ENCODE measurements around the gene MRPL22.

DNA sequence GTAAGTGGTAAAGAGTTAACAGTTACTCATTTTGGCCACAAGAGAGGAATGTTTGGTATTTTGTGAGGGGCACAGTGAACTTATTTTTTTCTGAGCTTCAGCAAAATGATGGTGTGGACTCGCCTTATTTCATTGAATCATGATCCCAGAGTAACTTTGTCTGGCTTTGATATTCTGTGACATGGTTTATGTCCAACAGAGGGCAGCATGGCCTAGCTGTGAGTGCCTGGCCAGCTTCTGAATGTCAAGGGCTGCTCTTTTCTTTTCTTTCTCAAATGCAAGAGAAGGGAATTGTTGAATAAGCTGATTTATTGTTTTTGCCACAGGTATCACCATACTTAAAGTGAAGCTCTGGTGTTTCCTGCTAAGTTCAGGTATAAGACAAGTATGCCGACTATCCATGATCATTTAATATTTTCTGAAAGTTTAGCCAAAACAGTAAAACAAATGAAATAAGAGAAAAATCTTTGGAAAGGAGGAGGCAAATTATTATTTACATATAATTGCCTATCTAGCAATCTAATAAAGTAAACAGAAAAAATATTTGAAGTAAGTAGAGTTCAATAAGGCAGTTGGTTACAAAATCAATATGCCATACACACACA is 31.7 kb downstream of the MRPL22 start:
- TF ChIP-seq, protein P1, sequence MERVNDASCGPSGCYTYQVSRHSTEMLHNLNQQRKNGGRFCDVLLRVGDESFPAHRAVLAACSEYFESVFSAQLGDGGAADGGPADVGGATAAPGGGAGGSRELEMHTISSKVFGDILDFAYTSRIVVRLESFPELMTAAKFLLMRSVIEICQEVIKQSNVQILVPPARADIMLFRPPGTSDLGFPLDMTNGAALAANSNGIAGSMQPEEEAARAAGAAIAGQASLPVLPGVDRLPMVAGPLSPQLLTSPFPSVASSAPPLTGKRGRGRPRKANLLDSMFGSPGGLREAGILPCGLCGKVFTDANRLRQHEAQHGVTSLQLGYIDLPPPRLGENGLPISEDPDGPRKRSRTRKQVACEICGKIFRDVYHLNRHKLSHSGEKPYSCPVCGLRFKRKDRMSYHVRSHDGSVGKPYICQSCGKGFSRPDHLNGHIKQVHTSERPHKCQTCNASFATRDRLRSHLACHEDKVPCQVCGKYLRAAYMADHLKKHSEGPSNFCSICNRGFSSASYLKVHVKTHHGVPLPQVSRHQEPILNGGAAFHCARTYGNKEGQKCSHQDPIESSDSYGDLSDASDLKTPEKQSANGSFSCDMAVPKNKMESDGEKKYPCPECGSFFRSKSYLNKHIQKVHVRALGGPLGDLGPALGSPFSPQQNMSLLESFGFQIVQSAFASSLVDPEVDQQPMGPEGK (CRISPR knock-in tag; IDR thresholded peaks at IDR 0.05; ENCODE audit: borderline replicate concordance), result no peak
- TF ChIP-seq ZFP3 (CRISPR knock-in tag; IDR thresholded peaks at IDR 0.05) (no peak), ZC3H10 (CRISPR knock-in tag; IDR thresholded peaks at IDR 0.05) (no peak), SNAI2 (CRISPR knock-in tag; IDR thresholded peaks at IDR 0.05) (no peak), GLIS3 (CRISPR knock-in tag; IDR thresholded peaks at IDR 0.05) (no peak), TOX (CRISPR knock-in tag; IDR thresholded peaks at IDR 0.05; ENCODE audit: borderline replicate concordance) (no peak), ZFP30 (CRISPR knock-in tag; IDR thresholded peaks at IDR 0.05) (no peak), ZNF8 (CRISPR knock-in tag; IDR thresholded peaks at IDR 0.05) (no peak)
- TF ChIP-seq, protein P2, sequence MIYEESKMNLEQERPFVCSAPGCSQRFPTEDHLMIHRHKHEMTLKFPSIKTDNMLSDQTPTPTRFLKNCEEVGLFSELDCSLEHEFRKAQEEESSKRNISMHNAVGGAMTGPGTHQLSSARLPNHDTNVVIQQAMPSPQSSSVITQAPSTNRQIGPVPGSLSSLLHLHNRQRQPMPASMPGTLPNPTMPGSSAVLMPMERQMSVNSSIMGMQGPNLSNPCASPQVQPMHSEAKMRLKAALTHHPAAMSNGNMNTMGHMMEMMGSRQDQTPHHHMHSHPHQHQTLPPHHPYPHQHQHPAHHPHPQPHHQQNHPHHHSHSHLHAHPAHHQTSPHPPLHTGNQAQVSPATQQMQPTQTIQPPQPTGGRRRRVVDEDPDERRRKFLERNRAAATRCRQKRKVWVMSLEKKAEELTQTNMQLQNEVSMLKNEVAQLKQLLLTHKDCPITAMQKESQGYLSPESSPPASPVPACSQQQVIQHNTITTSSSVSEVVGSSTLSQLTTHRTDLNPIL (CRISPR knock-in tag; IDR thresholded peaks at IDR 0.05; ENCODE audit: low read depth), result no peak

Data from SK-N-SH treated with all-trans-retinoic acid at 6 μM for 48 hours (cell line).